Measurements from ENCODE around the gene PTRH2. TPM values are rescaled to one million over a fixed set of nuclear protein-coding genes. Genes with fewer than 3 reads are reported as not detected.

PTRH2 gene
- total and polyA plus RNA-seq, 2 of the 8 experiments (the other 6 are each of a cell fraction or from before 2014, with no cell fraction given): 39.4 to 43.2 TPM

DNA sequence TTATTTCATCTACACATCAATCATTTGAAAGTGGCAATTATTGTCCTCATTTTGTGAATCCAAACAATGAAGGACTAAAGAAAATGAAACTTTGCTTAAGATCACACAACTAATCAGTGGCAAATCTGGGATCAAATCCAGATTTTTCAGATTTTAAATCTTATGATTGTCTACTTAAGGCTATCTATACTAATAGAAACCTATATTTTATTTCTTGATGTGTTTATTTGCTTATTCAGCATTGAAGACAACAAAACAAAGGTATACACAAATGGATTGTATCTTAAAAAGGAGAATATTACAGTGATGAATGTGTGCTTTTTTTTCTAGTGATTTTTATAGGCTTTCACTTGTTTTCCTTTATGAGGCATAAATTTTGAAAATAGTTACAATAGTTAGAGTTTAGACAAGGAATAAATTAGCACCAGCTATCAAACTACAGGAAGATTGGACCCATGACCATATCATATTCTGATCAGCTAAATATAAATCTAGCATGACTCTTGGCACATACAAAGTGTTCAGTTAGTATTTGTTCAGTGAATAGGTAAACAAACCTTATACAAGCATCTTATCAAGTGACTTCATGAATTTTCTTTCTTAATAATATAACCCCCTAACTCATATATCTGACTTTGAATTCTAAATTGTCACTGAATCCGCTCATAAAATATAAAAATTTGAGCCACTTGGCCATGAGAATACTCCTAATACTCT is 20.7 kb upstream of the PTRH2 start:
- CTCF ChIA-PET (ENCODE audit: partially characterized antibody): interaction anchor here (1.3 kb wide), 1 partner anchor 9 kb away, joined by 3 read pairs; no protein-coding TSS in a partner anchor
- H3K14ac ChIP-seq (ENCODE audit: insufficient read length): no peak overlapping the region
- H3K27me3 ChIP-seq (replicated peaks in 1 of 4; ENCODE audit: control insufficient read depth in 3 of 4, extremely low read depth in 1 of 4, insufficient read depth in 3 of 4, low read length in 3 of 4): no peaks in the 10 kb centered on the region

More for the DNA sequence above, 20.7 kb upstream of the PTRH2 start:
- Histone ChIP-seq H3K4ac (replicated peaks; ENCODE audit: insufficient read length, low read depth, low read length) (no peak overlapping the region), H3K9ac (replicated peaks in 1 of 4; ENCODE audit: extremely low read depth in 1 of 4, low read depth in 3 of 4, low read length in 3 of 4) (no peak overlapping the region), H3K18ac (ENCODE audit: extremely low read depth, low read length) (no peak overlapping the region), H4K8ac (ENCODE audit: extremely low read depth, insufficient read depth, low read length) (no peak overlapping the region), H4K20me1 (replicated peaks in 1 of 2; ENCODE audit: control insufficient read depth in 1 of 2, insufficient read depth in 2 of 2, low read length in 2 of 2) (peaks cover 0 to 2% of the 10 kb centered on the region in 2 experiments), H2AFZ (ENCODE audit: low read length) (no peak overlapping the region), H3K4me3 (ENCODE audit: extremely low read depth in 1 of 4, insufficient read depth in 2 of 4, low read depth in 3 of 4, low read length in 4 of 4) (no peak overlapping the region), H2BK120ac (replicated peaks; ENCODE audit: low read depth, low read length) (no peak overlapping the region), H2AK5ac (ENCODE audit: low read depth, low read length) (no peak overlapping the region), H3K36me3 (ENCODE audit: control insufficient read depth in 2 of 4, insufficient read depth in 4 of 4, low read length in 3 of 4) (no peaks in the 10 kb centered on the region), H3K56ac (replicated peaks; ENCODE audit: insufficient read length, low read depth, low read length) (no peak overlapping the region), H2BK5ac (ENCODE audit: low read depth, low read length) (no peak overlapping the region), H3K79me2 (ENCODE audit: control insufficient read depth in 1 of 2, insufficient read depth in 2 of 2, low read length in 2 of 2) (peaks cover 0 to 21% of the 10 kb centered on the region in 2 experiments; a peak in 2 of 4 replicates), H3K27ac (ENCODE audit: low read depth, low read length) (no peak overlapping the region), H3K23me2 (ENCODE audit: low read depth, low read length) (no peaks in the 10 kb centered on the region), H3K23ac (ENCODE audit: insufficient read length) (no peak overlapping the region), H3K4me1 (replicated peaks in 1 of 4; ENCODE audit: control insufficient read depth in 3 of 4, insufficient read depth in 4 of 4, low read length in 3 of 4) (0 out of 7 replicates have a peak, but pooled peaks cover 0 to 1% (median 0%) of the 10 kb centered on the region in 4 experiments), H4K91ac (replicated peaks; ENCODE audit: insufficient read length, low read length) (no peak overlapping the region), H3K79me1 (ENCODE audit: low read depth, low read length) (no peaks in the 10 kb centered on the region; the same call in 1 of the 2 replicates), H4K5ac (ENCODE audit: insufficient read length, low read depth, low read length) (no peak overlapping the region), H3K9me3 (ENCODE audit: insufficient read depth in 2 of 2, low read depth in 1 of 2, low read length in 1 of 2) (no peaks in the 10 kb centered on the region), H2BK20ac (ENCODE audit: low read length) (no peak overlapping the region), H2BK12ac (ENCODE audit: low read depth, low read length) (no peak overlapping the region), H2BK15ac (ENCODE audit: low read length) (no peak overlapping the region), H3K4me2 (ENCODE audit: insufficient read depth in 1 of 2, low read depth in 2 of 2, low read length in 2 of 2) (no peak overlapping the region)
- DNase-seq (ENCODE audit: low read depth in 1 of 2, low spot score in 2 of 2) (no peak), FAIRE-seq (no peak)
- POLR2A ChIA-PET (ENCODE audit: partially characterized antibody): interaction anchor here (0.8 to 0.9 kb wide), 2 partner anchors 21 to 110 kb away, joined by 3 read pairs; partner anchors contain the start of genes PTRH2 and VMP1
- WGBS, 2 experiments (ENCODE audit: extremely low coverage in 1 of 2, insufficient coverage in 1 of 2, insufficient read length in 1 of 2, insufficient replicate concordance in 2 of 2, low coverage in 1 of 2, low lambda C conversion rate in 2 of 2, missing lambda C conversion rate in 1 of 2): 97% methylated on average over 1 of the region's 1 CpG; no CpG with 5 or more reads in 1 of the 2 experiments

All from H1 (cell line).